IMR-90 (cell line): ENCODE data around the gene STAB1. TPM values are rescaled to one million over a fixed set of nuclear protein-coding genes. Genes with fewer than 3 reads are reported as not detected.
A peak's percentile ranks its signal among the peaks of the same experiment; 100 is the strongest.

Experiments
- ATAC-seq: fragments of 200-7000 bp; cut with Tn5 transposase; 2 replicates; pipeline ENCODE4 v1.9.1; 2020; ENCODE audit warnings: low read depth, mild to moderate bottlenecking, moderate library complexity
- BruUV-seq: library from RNA; stranded (reverse); fragments of 400-500 nt; replicated peaks from 2 replicates; lab custom pipeline; 2021; lab: Mats Ljungman, UMichigan
- CTCF ChIA-PET: fragments of 300-600 bp; formaldehyde crosslinking; extraction: SDS; loops from one replicate; lab custom pipeline; 2021; ENCODE audit warnings: antibody characterized with exemption; lab: Yijun Ruan, JAX
- POLR2A ChIA-PET: fragments of 300-600 bp; sonication (Branson Sonifier 250); formaldehyde crosslinking; loops from one replicate; lab custom pipeline; 2022; ENCODE audit warnings: antibody characterized with exemption; ENCODE audit not compliant: unreplicated experiment; lab: Charles Lee
- DNase-seq: peaks from one replicate; pipeline ENCODE4 v3.0.0; 2013
- H2AFZ ChIP-seq: replicated peaks from 2 replicates; pipeline ENCODE3; 2013; ENCODE audit warnings: low read length, mild to moderate bottlenecking; ENCODE audit not compliant: poor library complexity
- H2AK5ac ChIP-seq: 2 replicates; pipeline ENCODE4 v1.6.1; 2013; ENCODE audit warnings: low read depth, low read length, inconsistent platforms
- H2AK9ac ChIP-seq: replicated peaks from 2 replicates; pipeline ENCODE3; 2013; ENCODE audit warnings: mild to moderate bottlenecking, low read depth, low read length, moderate library complexity; ENCODE audit not compliant: poor library complexity
- H2BK120ac ChIP-seq: 2 replicates; pipeline ENCODE4 v1.6.1; 2013; ENCODE audit warnings: low read depth, low read length, inconsistent platforms
- H2BK15ac ChIP-seq: 3 replicates; pipeline ENCODE4 v1.6.1; 2013; ENCODE audit warnings: low read depth, low read length, inconsistent platforms
- H2BK20ac ChIP-seq: 2 replicates; pipeline ENCODE4 v1.6.1; 2013; ENCODE audit warnings: low read depth, mild to moderate bottlenecking, inconsistent platforms, low read length, moderate library complexity
- H2BK5ac ChIP-seq: 2 replicates; pipeline ENCODE4 v1.6.1; 2013; ENCODE audit warnings: mild to moderate bottlenecking, low read depth, low read length, inconsistent platforms; ENCODE audit not compliant: poor library complexity, severe bottlenecking
- H3K14ac ChIP-seq: replicated peaks from 2 replicates; pipeline ENCODE4 v1.6.1; 2013; ENCODE audit warnings: low read depth, low read length, inconsistent platforms
- H3K18ac ChIP-seq: 2 replicates; pipeline ENCODE4 v1.6.1; 2013; ENCODE audit warnings: low read depth, low read length, control low read depth
- H3K23ac ChIP-seq: 2 replicates; pipeline ENCODE4 v1.6.1; 2013; ENCODE audit warnings: low read depth, low read length, inconsistent platforms
- H3K27ac ChIP-seq: 2 replicates; pipeline ENCODE4 v1.5.1; 2013; ENCODE audit warnings: mild to moderate bottlenecking, control low read depth, low read length; ENCODE audit not compliant: insufficient read depth
- H3K27me3 ChIP-seq: 2 replicates; pipeline ENCODE4 v1.6.1; 2013; ENCODE audit warnings: low read length; ENCODE audit not compliant: control insufficient read depth, insufficient read depth
- H3K36me3 ChIP-seq: 2 replicates; pipeline ENCODE4 v1.6.1; 2013; ENCODE audit warnings: low read length, mixed read lengths; ENCODE audit not compliant: control insufficient read depth, insufficient read depth
- H3K4ac ChIP-seq: 2 replicates; pipeline ENCODE4 v1.6.1; 2013; ENCODE audit warnings: low read depth, low read length, inconsistent platforms
- H3K4me1 ChIP-seq: 2 replicates; pipeline ENCODE4 v1.6.1; 2013; ENCODE audit warnings: low read length, mixed read lengths; ENCODE audit not compliant: control insufficient read depth, insufficient read depth
- H3K4me2 ChIP-seq: 2 replicates; pipeline ENCODE4 v1.6.1; 2013; ENCODE audit warnings: low read depth, mild to moderate bottlenecking, control low read depth, low read length, moderate library complexity
- H3K4me3 ChIP-seq: 2 replicates; pipeline ENCODE4 v1.5.1; 2013; ENCODE audit warnings: low read depth, mild to moderate bottlenecking, control low read depth, low read length, moderate library complexity; ENCODE audit not compliant: insufficient read depth
- H3K56ac ChIP-seq: 2 replicates; pipeline ENCODE4 v1.6.1; 2013; ENCODE audit warnings: low read length, inconsistent platforms; ENCODE audit not compliant: insufficient read depth; ENCODE audit errors: extremely low read depth
- H3K79me1 ChIP-seq, 2 experiments: 2 replicates each; pipeline ENCODE4 v1.6.1; 2013; ENCODE audit warnings: low read length in 2 of 2, inconsistent platforms in 1 of 2, low read depth in 1 of 2
- H3K9ac ChIP-seq: 2 replicates; pipeline ENCODE4 v1.6.1; 2013; ENCODE audit warnings: low read depth, low read length, control low read depth
- H3K9me1 ChIP-seq: 2 replicates; pipeline ENCODE4 v1.6.1; 2013; ENCODE audit warnings: low read length, inconsistent platforms; ENCODE audit not compliant: insufficient read depth
- H3K9me3 ChIP-seq: 2 replicates; pipeline ENCODE4 v1.6.1; 2013; ENCODE audit warnings: low read length; ENCODE audit not compliant: control insufficient read depth, insufficient read depth
- H4K20me1 ChIP-seq: 2 replicates; pipeline ENCODE4 v1.6.1; 2013; ENCODE audit warnings: low read length, inconsistent platforms; ENCODE audit not compliant: insufficient read depth
- H4K5ac ChIP-seq: 2 replicates; pipeline ENCODE4 v1.6.1; 2013; ENCODE audit warnings: mild to moderate bottlenecking, low read depth, low read length, control low read depth
- H4K8ac ChIP-seq, 2 experiments: 2 replicates each; pipeline ENCODE4 v1.6.1; 2013; ENCODE audit warnings: low read depth in 2 of 2, low read length in 2 of 2, control low read depth in 1 of 2, inconsistent platforms in 1 of 2
- H4K91ac ChIP-seq: 2 replicates; pipeline ENCODE4 v1.6.1; 2013; ENCODE audit warnings: low read depth, low read length, inconsistent platforms; ENCODE audit not compliant: insufficient read depth
- BHLHE40 ChIP-seq: fragments of 150-350 bp; IDR thresholded peaks from 2 replicates; pipeline ENCODE4 v1.6.1; 2016; ENCODE audit warnings: mild to moderate bottlenecking, low read depth, low read length
- CEBPB ChIP-seq: IDR thresholded peaks from 2 replicates; pipeline ENCODE4 v1.6.1; 2012; ENCODE audit warnings: low read depth, low read length, improper control_type of control experiment
- CHD1 ChIP-seq: IDR thresholded peaks from 2 replicates; pipeline ENCODE4 v1.6.1; 2012; ENCODE audit warnings: low read depth, low read length, improper control_type of control experiment
- MAFK ChIP-seq: IDR thresholded peaks from 2 replicates; pipeline ENCODE4 v1.6.1; 2012; ENCODE audit warnings: low read depth, low read length, improper control_type of control experiment
- MAZ ChIP-seq: IDR thresholded peaks from 2 replicates; pipeline ENCODE4 v1.6.1; 2012; ENCODE audit warnings: low read depth, mild to moderate bottlenecking, low read length, improper control_type of control experiment, moderate library complexity, borderline replicate concordance
- NFE2L2 ChIP-seq: fragments of 150-350 bp; IDR thresholded peaks from 2 replicates; pipeline ENCODE4 v1.6.1; 2016; ENCODE audit warnings: low read depth, mild to moderate bottlenecking, low read length
- RFX5 ChIP-seq: IDR thresholded peaks from 2 replicates; pipeline ENCODE4 v1.8.0; 2012; ENCODE audit warnings: low read depth, mild to moderate bottlenecking, low read length, moderate library complexity
- SMC3 ChIP-seq: fragments of 150-350 bp; IDR thresholded peaks from 2 replicates; pipeline ENCODE4 v1.6.1; 2016; ENCODE audit warnings: low read depth, mild to moderate bottlenecking, antibody characterized with exemption, low read length, moderate library complexity
- WGBS, 2 experiments: methylation state at CpG; one replicate each; pipeline versions ENCODE4 v1.1.5 to v1.1.7; 2013; ENCODE audit warnings: missing lambda C conversion rate in 2 of 2; ENCODE audit not compliant: insufficient read length in 1 of 2; ENCODE audit errors: extremely low coverage in 2 of 2; 5-methylcytosine and 5-hydroxymethylcytosine counted together
- dilution Hi-C: fragments of 300-500 bp; cut with HindIII; formaldehyde crosslinking; loops from one replicate; pipeline ENCODE4 v1.14.3; 2018; ENCODE audit warnings: low sequenced_read_pairs; ENCODE audit not compliant: unreplicated experiment
- in situ Hi-C: fragments of 300-500 bp; cut with MboI; formaldehyde crosslinking; loops from 3 replicates; pipeline ENCODE4 v1.14.3; 2019; ENCODE audit warnings: low sequenced_read_pairs, inconsistent platforms, mixed read lengths
- intact Hi-C: fragments of 100-400 bp; cut with micrococcal nuclease; formaldehyde crosslinking; loops from 2 replicates; pipeline ENCODE4 v1.10.0; 2022
- polyA plus RNA-seq, 3 experiments: library from polyadenylated mRNA; depleted of rRNA; stranded (reverse); fragments of >200 nt; gene quantifications; 2 replicates each; pipeline ENCODE4 v1.2.3, GENCODE V29; 2012; ENCODE audit warnings: low replicate concordance in 1 of 3
- total RNA-seq: library from RNA; depleted of rRNA; stranded (reverse); fragments of >200 nt; gene quantifications from 2 replicates; pipeline ENCODE4 v1.2.3, GENCODE V29; 2012

The STAB1 gene
- total and polyA plus RNA-seq, 2 of the 4 experiments (the other 2 are of a cell fraction), result not detected

DNA sequence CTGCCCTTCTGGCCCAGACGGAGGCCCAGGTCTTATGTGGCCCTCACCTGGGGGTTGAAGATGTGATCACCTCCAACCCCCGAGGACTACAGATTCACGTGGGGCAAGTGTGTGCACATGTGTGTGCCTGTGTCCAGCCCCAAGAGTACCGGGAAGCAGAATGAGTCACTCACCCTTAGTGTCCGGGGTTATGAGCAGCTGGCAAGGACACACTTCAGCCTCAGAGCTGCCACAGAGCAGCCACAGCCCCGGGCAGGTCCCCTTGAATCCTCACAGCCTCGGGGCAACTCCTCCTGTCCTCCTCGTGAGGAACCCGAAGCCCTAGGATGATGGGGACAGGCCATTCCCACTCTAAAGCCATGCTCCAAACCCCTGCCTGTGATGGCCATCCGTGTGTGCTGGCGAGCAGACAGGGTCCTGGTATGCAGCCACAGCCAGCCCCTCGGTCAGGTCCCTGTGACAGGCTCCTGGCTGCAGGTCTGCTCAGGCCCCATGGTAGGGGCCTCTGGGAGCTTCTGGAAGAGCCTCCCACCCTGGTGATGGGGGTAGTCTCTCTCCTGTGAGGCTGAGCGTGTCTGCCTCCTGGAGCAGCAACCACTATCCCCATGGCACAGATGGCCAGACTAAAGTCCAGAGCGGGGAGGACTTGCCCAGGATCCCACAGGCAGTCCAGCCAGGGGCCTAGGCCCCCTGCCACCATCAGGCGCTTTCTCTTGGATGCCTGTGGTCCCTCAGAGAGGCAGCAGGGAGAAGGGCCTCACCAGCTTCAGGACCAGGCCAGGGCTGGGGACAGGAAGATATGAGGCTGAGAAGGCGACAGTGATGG, 852 bp downstream of the STAB1 start (continued):
- TF ChIP-seq SMC3, result no peak

DNA sequence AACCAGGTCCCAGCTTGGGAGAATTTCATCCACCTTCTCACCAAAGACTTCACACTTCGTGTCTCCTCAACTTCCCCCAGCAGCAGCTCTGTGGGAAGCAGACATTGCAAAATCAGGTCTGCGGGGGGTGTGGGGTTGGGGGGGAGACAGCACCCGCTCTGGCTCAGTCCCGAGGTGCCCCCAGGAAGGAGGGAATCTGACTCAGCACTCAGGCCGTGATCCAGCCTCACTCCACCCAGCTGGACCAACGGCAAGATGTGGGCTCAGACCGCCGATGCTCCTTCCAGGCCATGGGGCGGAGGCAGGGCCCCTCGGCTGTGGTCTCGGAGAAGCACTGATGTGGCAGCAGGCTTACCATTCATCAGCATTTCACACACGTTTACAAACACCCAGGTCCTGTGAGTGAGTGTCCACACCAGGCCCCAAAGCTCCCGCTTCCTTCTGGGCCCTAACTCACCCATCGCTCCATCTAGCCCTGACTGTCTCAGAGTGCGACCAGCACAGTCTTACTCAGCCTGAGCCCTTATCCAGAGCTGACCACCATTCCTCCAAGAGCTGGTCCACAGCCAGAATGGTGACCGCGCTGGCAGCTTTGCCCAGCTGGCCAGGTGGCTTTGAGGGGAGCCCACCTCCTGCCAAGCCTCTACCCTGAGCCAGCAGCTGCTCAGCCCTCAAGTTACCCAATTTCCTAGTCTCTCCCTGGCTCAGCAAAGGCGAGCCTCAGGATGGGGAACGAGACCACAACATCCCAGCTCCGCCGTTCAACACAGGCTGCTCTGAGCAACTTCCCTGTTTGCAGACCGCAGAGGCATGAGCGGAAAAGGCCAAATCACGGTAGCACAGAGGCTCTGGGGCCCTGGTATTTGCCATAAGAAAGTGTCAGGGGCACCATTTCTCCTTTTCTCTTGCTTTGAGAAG, 3.3 kb downstream of the STAB1 start:
- H2BK120ac ChIP-seq, result no peak overlapping the region
- no peak overlapping the region for H3K18ac ChIP-seq
- H4K91ac ChIP-seq, result no peak overlapping the region
- no peak overlapping the region for H3K4me2 ChIP-seq
- H3K56ac ChIP-seq, result no peak overlapping the region
- H3K4ac ChIP-seq, result no peak overlapping the region
- peak overlapping the region in 1 of 2 experiments; percentile 4; a peak in 1 of 4 replicates for H4K8ac ChIP-seq
- H2BK5ac ChIP-seq, result no peak overlapping the region
- in situ Hi-C loops, result no loop called here
- no peak for TF ChIP-seq CHD1
- TF ChIP-seq RFX5, result no peak
- peak; percentile 72 for TF ChIP-seq CEBPB
- peak; percentile 37; the same call in 1 of the 2 replicates for TF ChIP-seq NFE2L2
- no peak for TF ChIP-seq BHLHE40
- TF ChIP-seq MAZ, result peak; percentile 77; the same call in 1 of the 2 replicates
- TF ChIP-seq MAFK, result 0 out of 2 replicates have a peak, but pooled peaks have one; percentile 3
- peaks cover 10% of the 10 kb centered on the region for H3K9me1 ChIP-seq
- BruUV-seq, result no TSS peak
- WGBS, 2 experiments, result 69% methylated on average over 11 of the region's 24 CpGs; no CpG with 5 or more reads in 1 of the 2 experiments
- peak overlapping the region; percentile 73 for H2AK5ac ChIP-seq
- H4K5ac ChIP-seq, result no peak overlapping the region
- 0 out of 2 replicates have a peak, but pooled peaks cover 2% of the 10 kb centered on the region for H4K20me1 ChIP-seq
- H3K4me3 ChIP-seq, result no peak overlapping the region
- H2BK15ac ChIP-seq, result peak overlapping the region; percentile 50; the same call in 1 of the 3 replicates
- no peak overlapping the region for H3K14ac ChIP-seq
- POLR2A ChIA-PET, result no interaction called here
- intact Hi-C loops, result no loop called here
- peak overlapping the region; percentile 55 for H2AK9ac ChIP-seq
- H3K9ac ChIP-seq, result no peak overlapping the region
- H2BK20ac ChIP-seq, result no peak overlapping the region
- CTCF ChIA-PET, result interaction anchor here (1.1 kb wide), 1 partner anchor 11 kb away, joined by 3 read pairs; no protein-coding TSS in a partner anchor
- dilution Hi-C loops, result no loop called here
- H3K27ac ChIP-seq, result no peak overlapping the region
- peak overlapping the region; percentile 72 for H2AFZ ChIP-seq
- peak; percentile 53 for DNase-seq
- ATAC-seq, result peak; percentile 57
- no peaks in the 10 kb centered on the region; the same call in 1 of the 2 replicates for H3K27me3 ChIP-seq
- H3K9me3 ChIP-seq, result no peaks in the 10 kb centered on the region
- peaks cover under 1% of the 10 kb centered on the region; the same call in 1 of the 2 replicates for H3K36me3 ChIP-seq
- H3K4me1 ChIP-seq, result peaks cover 9% of the 10 kb centered on the region; the same call in 1 of the 2 replicates
- no peaks in the 10 kb centered on the region for H3K79me1 ChIP-seq
- H3K23ac ChIP-seq, result no peak overlapping the region
